GM12801 (cell line): ENCODE measurements around the gene SPATA31C2.

Source experiments
- TF ChIP-seq, protein P1 (sequence below): IDR thresholded peaks from one replicate; pipeline ENCODE4 v1.5.1; 2011; ENCODE audit warnings: control low read depth; ENCODE audit not compliant: insufficient read length; ENCODE audit errors: extremely low read depth

Gene SPATA31C2

DNA sequence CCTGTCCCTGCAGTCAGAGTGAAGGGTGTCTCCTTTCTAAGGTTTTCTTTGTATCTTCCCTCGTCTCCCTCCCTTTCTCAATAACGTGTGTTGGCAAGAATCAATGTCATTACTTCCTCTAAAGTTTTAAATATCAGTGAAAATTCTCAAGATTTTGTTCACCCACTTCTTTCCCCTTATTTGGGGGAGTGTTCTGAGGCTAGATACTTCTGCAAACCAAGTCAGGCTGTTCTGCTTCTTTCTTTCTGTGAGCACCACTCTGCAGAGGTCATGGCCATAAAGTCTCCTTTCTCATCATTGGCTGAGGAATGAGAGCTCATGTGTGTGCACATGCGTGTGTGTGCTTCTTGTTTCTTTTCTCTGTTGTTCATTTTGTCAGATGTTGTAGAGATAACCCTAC lies 26.6 kb upstream of the SPATA31C2 start:
- TF ChIP-seq, protein P1, sequence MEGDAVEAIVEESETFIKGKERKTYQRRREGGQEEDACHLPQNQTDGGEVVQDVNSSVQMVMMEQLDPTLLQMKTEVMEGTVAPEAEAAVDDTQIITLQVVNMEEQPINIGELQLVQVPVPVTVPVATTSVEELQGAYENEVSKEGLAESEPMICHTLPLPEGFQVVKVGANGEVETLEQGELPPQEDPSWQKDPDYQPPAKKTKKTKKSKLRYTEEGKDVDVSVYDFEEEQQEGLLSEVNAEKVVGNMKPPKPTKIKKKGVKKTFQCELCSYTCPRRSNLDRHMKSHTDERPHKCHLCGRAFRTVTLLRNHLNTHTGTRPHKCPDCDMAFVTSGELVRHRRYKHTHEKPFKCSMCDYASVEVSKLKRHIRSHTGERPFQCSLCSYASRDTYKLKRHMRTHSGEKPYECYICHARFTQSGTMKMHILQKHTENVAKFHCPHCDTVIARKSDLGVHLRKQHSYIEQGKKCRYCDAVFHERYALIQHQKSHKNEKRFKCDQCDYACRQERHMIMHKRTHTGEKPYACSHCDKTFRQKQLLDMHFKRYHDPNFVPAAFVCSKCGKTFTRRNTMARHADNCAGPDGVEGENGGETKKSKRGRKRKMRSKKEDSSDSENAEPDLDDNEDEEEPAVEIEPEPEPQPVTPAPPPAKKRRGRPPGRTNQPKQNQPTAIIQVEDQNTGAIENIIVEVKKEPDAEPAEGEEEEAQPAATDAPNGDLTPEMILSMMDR: no peak

DNA sequence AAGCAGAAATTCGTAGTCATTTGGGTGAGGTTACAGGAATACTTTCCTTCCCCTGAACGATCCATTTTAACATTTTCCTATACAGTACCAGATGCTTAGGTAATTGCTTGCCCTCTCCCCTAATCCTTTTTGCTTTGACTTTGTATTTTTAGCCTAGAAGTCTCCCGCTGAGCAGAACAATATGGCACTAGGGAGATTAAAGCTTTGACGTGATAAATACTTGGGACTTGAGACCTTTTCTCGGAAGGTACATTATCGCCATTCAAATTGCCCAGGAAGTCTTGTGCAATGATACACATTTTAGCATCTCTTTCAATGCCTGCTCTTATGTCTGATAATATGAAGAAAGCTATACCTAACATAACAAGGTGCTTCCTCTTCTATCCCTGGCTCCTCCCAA lies 22.9 kb upstream of the SPATA31C2 start:
- TF ChIP-seq, protein P1: no peak

DNA sequence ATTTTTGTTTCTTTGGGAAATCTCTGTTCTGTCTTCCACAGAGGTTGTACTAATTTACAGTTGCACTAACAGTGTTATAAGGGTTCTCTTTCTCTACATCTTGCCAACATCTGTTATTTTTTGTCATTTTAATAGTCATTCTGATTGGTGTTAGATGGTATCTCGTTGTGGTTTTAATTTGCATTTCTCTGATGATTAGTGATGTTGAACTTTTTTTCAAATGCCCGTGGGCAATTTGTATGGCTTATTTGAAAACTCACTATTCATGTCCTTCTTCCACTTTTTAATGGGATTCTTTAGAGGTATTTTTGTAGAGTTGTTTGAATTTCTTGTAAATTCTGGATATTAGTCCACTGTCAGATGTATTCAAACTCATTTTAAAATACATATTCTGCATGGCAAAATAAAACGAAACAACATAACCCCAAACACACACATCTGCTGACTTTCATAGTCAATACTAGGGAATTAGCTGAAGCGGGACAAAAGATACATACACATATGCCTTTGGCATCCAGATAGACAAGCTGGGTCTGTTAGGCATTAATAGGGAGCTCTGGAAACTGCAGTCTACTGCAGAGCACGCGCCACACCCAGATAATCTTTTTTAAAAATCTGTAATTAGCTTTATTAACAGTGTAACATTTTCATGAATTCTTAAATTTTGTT lies 5.8 kb upstream of the SPATA31C2 start:
- TF ChIP-seq, protein P1: no peak

DNA sequence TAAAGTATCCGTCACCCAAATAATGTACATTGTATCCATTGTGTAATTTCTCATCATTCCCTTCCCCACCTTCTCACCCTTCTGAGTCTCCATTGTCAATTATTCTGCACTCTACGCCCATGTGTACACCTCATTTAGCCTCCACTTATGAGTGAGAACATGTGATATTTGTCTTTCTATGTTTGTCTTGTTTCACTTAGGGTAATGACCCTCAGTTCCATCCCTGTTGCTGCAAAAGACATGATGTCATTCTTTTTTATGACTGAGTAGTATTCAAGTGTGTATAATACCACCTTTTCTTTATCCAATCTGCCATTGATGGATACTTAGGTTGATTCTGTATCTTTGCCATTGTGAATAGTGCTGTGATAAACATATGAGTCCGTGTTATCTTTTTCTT lies 4.9 kb upstream of the SPATA31C2 start:
- TF ChIP-seq, protein P1: no peak

DNA sequence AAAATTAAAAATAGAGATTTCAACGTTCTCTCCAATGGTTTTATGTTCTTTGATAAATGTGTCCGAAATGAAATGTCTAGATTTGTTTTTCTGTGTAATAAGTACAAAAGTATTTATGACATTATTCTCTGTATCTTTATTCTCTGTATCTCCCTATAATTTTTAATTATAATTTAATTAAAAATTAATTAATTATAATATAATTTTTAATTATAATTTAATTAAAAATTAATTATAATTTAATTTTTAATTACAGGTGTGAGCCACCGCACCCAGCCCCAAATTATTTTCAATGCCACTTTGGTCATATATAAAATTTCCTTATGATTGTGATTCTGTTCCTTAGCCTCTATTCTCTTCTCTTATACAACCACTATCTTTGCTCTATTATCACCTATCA lies 28.2 kb downstream of the SPATA31C2 start:
- TF ChIP-seq, protein P1: no peak

DNA sequence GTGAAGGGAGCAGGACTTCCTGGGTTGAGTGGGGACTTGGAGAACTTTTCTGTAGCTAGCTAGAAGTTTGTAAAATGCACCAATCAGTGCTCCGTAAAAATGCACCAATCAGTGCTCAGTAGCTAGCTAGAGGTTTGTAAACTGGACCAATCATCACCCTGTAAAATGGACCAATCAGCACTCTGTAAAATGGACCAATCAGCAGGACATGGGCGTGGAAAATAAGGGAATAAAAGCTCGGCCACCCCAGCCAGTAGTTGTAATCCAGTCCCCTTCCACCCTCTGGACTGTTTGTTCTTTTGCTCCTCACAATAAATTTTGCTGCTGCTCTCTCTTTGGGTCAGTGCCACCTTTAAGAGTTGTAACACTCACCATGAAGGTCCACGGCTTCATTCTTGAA lies 29.5 kb downstream of the SPATA31C2 start:
- TF ChIP-seq, protein P1: no peak

DNA sequence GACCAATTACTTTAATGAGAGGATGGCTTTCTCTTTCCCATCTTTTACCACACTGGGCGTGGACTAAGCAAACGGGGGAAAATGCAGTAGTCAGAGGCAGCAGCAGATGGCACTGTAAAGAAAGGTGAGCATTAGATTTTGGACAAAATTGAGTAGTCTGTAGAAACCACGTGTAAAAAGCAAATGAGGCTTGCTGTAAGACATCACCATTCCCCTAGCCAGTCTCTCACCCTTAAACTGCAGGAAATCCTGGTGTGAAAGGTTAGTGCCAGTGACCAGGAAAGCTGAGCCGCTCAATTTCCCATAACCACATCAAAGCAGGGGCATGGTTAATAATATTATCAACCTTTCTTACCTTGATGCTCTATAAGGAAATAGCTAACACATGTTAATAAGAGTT lies 31.8 kb downstream of the SPATA31C2 start:
- TF ChIP-seq, protein P1: no peak
